ENCODE measurements around the gene KRT80.

The KRT80 gene

DNA sequence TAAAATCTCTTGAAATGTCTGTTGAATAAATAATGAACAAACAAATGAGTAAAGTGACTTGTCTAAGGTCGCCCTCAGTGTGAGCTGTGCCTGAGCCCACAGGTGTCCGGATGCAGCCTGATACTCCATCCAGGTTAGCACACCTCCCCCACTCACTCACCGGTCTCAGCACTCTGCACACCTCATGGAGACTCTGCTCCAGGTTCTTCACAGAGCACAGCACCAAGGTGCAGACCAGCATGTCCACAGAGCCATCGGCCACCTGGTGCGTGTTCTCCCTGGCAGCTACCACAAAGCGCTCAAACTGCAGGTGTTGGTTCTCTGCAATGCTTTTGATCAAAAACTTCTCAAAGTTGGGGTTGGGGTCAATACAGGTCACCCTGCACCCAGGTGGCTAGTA is 37.1 kb upstream of the KRT80 start:
- no peak for DNase-seq

DNA sequence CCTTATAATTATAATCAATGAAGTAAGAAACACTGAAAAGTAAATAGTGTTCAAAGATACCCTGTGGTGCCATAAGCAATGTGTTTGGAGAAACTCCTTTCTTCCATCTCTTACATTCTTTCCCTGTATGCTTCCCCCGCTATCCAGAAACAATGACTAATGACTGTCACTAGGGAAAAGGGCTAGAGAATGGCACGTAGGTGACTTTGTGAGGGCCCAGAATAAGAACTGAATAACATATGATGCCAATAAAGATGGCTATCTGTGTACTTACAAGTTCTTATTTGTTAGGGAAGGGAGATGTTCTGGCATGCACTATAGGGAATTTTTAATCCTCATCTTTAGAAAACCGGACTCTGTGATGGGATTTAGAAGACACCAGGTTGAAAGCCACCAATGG is 36.6 kb upstream of the KRT80 start:
- DNase-seq, result no peak

DNA sequence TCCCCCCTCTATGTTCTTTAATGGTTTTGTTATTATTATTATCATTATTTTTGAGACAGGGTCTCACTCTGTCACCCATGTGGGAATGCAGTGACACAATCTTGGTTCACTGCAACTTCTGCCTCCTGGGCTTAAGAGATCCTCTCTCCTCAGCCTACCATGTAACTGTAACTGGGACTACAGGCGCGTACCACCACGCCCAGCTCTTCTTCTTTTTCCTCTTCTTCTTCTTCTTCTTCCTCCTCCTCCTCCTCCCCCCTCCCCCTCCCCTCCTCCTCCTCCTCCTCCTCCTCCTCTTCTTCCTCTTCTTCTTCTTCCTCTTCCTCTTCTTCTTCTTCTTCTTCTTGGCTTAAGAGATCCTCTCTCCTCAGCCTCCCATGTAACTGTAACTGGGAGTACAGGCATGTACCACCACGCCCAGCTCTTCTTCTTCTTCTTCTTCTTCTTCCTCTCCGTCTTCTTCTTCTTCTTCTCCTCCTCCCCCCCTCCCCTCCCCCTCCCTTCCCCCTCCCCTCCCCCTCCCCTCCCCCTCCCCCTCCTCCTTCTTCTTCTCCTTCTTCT is 35.9 kb upstream of the KRT80 start:
- DNase-seq, result no peak

DNA sequence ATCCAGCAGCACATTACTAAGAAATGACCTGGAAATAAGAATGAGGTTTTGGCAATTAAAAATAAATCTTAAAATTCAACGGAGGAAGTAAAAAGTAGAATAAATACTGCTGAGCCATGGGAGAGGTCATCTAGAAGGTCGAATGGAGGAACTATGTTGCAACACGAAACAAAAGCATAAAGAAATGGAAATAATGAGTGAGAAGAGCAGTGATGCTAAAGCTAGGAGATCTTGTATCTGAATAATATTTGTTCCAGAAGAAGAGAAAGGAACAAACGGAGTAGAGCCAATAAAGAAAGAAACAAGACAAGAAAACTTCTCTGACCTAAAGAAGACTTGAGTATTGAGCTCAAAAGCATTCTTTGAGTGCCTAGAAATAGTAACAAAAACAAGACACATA is 34.6 kb upstream of the KRT80 start:
- DNase-seq, result no peak

DNA sequence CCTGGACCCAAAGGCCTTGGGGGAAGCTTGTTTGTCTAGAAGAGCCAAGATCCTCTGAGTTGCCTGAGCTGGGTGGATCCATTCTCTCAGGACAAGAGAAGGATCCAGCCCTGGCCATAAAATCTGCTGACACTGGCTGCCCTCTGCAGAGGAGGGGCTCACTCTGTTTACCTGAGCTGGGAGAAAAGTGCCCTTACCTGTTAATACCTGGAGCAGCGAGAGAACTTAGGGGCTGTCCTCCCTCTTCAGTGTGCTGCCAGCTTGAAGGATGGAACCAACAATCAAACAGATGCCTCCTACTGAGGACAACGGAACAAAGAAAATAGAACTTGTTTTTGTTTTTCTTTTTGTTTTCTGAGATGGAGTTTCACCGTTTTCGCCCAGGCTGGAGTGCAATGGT is 33.9 kb upstream of the KRT80 start:
- no peak for DNase-seq

DNA sequence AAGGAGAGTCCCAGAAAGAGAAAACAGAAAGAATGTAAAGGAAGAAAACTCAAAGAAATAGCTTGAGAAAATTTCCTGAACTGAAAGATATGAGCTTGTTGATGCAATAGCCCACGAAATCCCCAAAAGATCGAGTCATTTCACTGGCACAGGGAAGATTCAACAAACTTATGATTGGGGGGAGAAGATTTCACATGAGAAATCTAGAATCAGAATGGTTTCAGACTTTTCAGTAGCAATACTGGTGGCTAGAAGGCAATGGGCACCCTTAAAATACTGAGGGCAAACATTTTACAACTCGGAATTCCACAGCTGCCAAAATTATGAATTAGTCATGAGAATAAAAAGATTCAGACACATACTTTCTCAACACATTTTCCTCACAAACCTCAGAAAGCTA is 32.3 kb upstream of the KRT80 start:
- peak; percentile 28 for DNase-seq

DNA sequence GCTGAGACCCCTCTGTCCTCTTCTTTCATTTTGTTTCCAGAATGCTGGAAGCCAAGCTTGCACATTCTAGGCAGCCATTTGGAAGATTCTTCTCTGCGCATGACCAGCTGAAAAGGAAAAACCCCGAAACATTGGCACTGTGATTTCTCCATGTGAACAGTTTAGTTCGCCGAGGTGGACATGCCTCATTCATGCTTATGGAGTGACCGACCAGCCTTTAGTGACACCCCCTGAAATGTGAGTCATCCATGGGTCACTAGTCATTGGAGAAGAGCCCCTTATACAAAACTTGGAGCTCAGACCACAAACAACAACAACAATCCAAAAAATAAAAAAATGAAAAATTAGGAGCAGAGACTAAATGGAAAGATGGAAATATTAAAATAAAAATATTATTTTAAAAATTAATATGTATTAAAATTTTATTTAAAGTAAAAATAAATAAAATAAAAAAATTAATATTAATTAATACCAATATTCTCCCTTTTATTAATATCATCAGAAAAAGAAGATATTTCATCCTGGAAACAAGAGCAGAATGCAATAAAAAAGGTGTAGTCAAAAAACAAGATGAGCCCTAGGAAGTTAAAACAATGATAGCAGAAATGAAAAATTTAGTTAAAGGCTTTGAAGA is 31.7 kb upstream of the KRT80 start:
- DNase-seq, result peak; percentile 46

DNA sequence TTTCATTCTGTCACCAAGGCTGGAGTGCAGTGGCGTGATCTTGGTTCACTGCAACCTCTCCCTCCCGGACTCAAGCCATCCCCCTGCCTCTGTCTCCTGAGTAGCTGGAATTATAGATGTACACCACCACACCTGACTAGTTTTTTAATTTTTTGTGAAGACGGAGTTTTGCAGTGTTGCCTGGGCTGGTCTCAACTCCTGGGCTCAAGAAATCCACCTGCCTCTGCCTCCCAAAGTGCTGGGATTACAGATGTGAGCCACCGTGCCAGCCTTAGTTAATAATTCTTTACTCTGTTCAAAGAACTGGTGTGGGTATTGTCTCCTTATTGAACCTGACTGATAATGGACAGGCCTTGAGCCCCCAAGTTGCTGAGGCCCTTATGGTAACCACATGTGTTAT is 30.9 kb upstream of the KRT80 start:
- no peak for DNase-seq

DNA sequence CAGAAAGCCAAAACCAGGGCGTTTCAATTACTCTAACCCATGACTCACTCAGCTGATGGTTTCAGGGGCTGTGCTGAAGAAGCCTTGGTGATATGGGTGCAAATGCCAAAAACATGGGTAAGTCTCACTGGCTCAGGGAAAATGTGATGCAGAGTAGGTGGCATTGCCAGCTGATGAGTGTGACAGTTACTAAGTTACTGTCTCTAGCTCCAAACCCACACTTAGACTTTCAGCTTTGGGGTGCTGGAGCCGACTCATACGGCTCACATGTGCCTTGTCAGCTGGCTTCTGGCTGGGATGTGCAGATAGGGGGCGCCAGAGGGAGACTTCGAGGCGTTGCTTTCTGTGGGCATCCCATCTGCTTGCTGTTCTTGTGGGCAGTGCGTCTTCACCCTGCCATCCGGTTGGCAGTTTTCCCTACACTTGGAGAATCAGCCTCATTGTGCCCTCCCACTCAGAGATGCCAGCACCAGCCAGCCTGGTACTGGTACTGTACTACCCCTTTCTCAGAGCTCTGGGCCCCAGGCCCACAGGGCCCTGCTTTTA is 30.2 kb upstream of the KRT80 start:
- peak; percentile 60 for DNase-seq

DNA sequence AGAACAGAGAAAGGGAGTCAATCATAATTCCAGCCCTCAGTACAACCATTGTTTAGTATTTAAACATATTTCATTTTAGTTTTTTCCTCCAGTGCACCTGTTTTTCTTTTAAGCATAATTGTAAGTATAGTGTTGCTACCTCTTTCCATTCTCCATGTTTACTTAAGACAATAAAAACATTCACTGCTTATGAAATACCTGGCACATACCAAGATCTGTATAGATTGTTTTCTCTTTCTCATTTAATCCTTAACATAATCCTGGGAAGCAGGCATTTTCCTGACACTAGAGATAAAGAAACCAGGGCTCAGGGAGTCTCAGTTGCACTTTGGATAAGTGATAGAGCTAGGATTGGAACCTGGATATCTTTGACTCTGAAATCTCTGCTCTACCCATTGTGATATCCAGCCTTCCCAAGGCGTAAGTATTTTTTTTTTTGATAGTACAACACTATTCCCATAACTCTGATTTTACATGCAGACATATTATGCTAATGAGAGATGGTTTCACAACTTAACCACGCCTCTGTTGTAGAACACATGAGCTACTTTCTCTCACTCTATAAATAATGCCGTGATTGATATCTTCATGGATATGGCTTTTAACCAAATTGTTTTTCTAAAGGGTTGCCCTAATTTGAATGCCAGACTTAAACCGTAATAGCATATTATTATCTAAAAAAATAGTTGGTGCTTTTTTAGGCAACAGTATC is 29.4 kb upstream of the KRT80 start:
- no peak for DNase-seq

DNA sequence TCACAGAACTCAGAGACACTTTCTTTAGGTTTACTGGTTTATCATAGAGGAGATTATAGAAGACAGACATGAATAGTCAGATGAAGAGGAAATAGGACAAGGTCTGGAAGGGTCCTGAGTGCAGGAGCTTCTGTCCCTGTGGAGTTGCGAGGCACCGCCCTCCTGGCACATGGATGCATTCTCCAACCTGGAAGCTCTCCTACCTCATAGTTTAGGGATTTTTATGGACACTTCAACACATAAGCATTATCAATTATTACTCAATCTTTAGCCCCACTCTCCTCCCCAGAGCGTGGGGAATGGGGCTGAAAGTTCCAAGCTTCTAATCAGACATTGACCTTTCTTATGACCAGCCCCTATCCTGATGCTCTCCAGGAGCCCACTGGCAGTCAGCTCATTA is 28.7 kb upstream of the KRT80 start:
- DNase-seq, result no peak

DNA sequence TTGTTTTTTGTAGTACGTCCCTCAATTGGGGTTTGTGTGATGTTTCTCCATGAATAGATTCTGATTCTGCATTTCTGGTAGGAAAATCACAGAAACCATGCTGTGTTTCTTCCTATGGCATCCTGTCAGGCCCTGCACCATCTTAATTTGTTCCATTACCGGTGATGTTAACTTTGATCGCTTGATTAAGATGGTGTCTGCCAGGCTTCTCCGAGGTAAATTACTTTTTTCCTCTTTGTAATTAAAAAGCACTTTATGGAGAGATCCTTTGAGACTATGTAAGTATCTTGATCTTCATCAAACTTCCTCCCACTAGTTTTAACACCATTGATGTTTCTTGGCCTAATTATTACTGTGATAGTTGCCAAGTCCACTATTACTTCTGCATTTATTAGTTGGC is 26.2 kb upstream of the KRT80 start:
- DNase-seq, result no peak

DNA sequence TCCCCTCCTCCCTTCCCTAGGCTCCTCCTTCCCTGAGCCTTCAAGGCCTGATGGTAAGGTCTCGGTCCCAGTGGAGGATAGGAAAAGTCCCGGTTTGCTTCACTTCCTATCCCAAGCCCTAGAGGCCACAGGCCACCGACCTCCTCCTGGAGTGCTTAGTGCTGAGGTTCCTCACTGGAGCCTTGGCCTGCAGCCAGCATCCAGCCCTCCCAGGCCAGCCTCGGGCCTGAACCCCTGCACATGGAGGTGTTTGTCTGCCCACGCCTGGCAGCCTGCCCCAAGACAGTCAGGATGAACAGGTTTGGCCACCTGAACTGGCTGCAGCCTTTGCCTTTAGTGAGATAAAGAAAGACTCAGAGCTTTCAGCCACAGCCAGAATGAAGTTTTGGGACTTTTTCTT is 25.4 kb upstream of the KRT80 start:
- DNase-seq, result no peak

DNA sequence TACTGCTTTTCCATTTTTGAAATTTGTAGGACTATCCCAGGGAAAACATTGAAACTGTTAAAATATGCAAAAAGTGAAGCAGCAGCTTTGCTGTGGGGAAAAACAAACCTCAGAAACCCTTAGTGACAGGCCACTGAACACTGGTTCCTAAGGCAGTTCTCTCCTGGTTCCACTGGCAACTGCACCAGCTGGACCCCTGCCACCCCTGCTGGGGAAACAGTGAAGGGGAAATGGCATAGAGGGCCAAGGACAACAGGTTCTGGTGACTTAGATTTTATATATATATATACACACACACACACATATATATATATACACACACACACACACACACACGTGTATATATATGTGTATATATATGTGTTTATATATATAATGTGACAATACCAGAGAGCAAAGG is 25.0 kb upstream of the KRT80 start:
- DNase-seq, result no peak

DNA sequence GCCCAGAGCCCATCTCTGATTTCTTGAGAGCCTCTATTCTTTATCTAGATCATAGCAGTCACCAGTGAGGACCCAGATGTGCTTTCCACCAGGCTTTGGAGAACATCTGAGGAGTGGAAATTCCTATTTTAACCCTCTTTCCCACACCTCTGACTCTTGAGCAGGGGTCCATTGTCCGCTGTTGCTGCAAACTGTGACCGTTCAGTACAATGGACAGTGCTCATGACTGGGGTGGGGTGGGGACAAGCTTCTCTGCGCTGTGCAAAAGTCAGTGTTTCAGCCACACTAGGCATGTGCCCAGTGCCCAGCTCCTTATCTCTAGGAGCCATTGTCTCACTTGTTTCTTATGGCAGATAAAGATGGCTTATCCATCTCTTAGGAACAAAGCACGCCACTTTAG is 24.3 kb upstream of the KRT80 start:
- DNase-seq, result no peak

DNA sequence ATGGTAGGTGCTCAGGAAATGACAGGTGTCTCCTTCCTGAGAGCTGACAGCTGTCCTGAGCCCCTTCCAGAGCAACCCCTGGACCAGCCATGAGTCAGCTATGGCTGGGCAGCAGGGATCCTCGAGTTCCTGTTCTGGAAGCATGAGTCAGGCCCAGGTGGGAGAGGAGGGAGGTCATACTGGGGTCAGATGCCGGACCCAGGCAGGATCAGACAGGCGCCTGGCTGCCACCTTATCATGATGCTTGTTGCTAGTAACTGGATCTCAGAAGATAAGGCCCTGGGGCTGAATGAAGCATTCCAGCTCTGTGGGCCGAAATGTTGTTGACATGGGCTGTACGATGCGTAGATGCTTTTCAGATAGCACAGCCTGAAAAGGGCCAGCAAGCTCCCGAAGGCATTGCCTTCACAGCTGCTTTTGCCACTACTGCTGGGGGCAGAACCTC is 23.8 kb upstream of the KRT80 start:
- peak; percentile 44 for DNase-seq

DNA sequence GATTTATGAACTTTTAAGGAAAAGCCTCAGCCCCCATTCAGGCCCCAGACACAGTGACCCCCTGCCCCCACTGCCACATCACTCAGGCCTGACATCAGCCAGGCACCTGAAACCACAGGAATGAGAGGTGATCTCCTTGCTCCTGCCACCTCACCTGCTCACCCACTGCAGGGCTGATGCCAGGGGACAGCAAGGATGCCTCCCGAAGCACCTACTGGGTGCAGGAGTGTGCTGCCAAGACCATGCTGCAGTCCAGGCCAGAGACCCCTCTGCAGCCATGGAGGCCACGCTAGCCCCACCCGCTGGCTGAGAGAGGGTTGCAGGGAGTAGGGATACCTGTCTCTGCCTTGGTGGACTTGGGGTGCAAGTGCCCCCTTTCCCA is 22.6 kb upstream of the KRT80 start:
- no peak for DNase-seq

DNA sequence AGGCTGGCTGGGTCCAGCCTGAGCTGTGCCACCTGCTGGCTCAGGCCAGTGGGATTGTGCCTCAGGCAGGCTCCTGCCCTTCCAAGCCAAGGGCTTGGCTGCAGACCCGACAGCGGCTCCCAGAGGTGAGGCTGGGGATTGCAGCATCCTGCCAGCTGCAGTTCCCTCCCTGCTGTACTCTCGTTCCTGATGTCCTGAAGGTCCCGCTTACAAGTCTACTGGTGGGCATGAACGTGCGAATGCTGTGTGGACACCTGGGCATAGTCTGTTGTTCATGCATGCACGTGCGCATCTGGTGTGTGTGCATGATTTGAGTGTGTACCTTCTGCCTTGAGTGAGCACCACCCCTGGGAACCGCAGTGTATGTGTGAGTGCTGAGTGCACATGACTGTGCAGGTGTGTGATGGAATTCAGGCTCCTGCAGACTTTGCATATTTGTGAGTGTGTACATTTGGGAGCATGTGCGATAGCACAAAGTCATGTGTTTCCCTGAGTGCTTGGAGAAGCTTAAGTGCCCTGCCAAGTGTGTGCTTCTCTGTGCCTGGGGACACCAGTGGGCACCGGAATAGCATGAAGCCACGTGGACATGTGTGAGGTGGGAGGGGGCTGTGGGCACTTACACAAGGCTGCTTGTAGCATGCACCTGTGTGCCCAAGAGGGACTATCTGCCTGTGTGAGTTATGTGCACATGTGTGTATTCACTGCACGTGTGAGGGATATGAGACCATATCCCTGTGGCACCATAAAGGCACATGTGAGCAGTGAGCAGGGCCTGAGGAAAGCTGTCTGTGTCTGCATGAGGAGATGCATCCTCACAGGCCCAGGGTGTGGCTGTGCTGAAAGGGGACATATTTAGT is 22.0 kb upstream of the KRT80 start:
- DNase-seq, result peak; percentile 70

DNA sequence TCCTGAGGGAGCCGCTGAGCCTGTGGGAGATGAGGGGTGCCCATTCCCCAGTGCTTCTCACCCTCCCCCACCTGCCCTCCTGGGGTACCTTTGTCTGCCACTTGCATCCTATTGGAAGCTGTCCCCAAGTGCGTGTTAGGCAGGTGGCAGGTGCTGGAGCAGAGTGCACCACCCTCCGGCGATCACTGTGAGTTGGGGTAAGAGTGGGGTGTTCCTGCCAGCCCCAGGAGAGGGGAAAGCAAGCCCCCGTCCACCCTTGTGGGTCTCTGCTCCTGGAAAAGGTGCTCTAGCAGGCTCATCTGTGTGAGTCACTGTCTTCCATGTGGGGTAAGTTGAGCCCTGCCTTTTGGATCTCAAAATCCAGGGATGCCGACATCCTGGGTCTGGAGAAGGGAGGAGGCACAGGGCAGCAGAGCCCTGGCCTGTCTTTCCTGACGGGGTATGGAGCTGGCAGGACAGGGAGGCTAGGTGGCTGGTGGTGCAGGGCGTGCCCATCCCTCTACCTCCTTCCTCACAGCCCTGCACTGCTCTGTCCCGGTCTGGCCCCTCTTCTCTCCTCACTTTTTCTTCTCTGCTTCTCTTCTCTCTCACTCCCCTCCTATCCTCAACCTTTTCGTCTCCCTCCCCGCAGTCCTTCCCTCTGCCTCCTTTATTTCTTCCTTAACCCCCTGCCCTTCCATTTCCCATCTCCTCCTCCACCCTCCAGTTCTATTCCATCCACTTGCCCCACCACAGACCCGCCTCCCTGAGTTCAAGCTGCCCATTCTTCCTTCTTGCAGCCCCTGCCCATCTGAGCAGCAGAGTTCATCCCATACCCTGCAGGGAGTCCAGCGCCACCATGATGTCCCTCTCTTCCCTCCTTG is 21.1 kb upstream of the KRT80 start:
- no peak for DNase-seq

DNA sequence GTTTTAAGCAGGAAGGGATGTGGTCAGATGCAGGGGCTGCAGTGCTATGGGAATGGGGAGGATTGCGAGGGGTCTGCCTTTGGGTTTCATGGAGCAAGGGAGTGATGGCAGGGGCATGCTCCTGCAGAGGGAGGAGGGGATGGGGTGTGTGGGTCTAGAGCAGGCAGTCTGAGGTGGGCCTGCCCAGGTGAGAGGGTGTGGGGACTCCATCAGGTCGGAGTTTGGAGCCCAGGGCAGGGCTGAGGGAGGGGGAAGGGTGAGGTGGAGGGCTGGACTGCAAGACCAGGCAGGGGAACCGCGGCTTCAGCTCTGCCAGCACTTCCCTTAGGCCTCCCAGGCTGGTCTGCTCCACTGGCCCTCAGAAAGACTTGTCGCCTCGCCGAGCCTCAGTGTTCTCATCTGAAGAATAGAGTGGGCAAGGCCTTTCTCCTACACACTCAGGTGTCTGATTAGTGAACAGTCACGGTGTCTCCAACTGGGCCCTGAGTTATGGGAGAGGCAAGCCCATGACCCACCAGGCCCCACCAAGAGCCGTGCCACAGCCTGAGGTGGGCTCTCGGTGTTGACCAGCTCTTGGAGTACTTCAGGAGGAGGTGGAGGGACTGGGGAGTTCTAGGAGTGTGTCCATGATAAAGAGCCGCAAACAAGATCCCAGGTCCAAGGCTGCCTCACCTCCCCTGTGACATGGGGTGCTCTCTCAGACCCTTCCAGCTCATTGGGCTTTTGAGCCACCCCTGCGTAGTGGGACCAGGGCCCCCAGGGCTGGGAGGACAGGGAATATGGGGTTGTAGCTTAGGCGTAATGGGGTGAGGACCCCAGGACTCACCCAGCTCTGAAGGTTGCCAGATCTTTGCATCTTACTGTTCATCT is 20.1 kb upstream of the KRT80 start:
- DNase-seq, result no peak

DNA sequence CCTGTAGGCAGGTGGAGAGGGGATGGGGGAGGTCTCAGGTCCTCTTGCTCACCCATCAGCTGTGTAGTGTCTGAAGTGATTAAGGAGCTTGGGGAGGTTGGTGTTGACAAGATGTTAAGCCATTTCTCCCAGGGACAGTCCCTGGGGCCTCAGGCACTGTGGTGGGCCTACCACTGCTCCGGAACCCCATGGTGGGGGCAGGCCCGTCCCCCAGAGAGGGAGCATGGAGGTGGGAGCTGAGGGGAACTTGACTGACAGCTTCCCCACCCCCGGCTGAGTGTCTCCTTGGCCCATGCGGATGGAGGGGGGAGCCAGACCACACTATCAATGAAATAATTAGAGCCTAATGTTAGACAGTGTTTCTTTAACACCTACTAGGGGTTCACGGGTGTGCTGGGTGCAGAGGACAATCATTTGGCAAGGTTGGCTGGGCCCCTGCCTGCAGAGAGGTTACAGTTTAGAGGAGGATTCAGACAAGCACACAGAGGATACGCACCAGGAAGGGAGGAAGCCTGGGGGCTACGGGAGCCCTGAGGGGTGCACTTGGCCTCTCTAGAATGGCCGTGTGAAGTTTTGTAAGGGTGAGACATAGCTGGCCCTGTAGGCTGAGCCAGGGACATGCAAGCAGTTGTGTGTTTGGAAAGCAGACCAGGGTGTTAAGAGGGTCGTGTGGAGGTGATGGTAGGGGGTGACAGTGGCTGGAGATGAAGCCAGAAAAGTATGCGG is 19.3 kb upstream of the KRT80 start:
- no peak for DNase-seq
